A673 (cell line): ENCODE data around the gene C20orf202. TPM values are rescaled to one million over a fixed set of nuclear protein-coding genes. Genes with fewer than 3 reads are reported as not detected.
A peak's percentile ranks its signal among the peaks of the same experiment; 100 is the strongest.

ENCODE experiments used
- BruUV-seq: library from RNA; stranded (reverse); fragments of 400-500 nt; replicated peaks from 2 replicates; lab custom pipeline; 2021; lab: Mats Ljungman, UMichigan
- CTCF ChIA-PET: fragments of 300-600 bp; sonication (Branson Sonifier 250); formaldehyde crosslinking; loops from one replicate; lab custom pipeline; 2022; ENCODE audit warnings: antibody characterized with exemption; lab: Charles Lee
- POLR2A ChIA-PET: fragments of 300-600 bp; sonication (Branson Sonifier 250); formaldehyde crosslinking; loops from one replicate; lab custom pipeline; 2022; ENCODE audit warnings: antibody characterized with exemption; ENCODE audit not compliant: low non-redundant PET; lab: Charles Lee
- DNase-seq: peaks from one replicate; pipeline ENCODE4 v3.0.0-alpha.2; 2015; ENCODE audit warnings: low spot score
- H3K27ac ChIP-seq: fragments of 200-600 bp; sonication (generic); 2 replicates; pipeline ENCODE4 v1.5.1; 2016; ENCODE audit warnings: mixed run types, low read depth, mild to moderate bottlenecking, mixed read lengths, antibody characterized with exemption, low read length; ENCODE audit not compliant: poor library complexity, severe bottlenecking
- H3K27me3 ChIP-seq: fragments of 200-600 bp; sonication (generic); replicated peaks from 2 replicates; pipeline ENCODE4 v1.6.1; 2017; ENCODE audit warnings: mixed run types, low read depth, mild to moderate bottlenecking, mixed read lengths, antibody characterized with exemption, low read length; ENCODE audit not compliant: insufficient read depth, poor library complexity
- H3K36me3 ChIP-seq: fragments of 200-600 bp; sonication (generic); 2 replicates; pipeline ENCODE4 v1.6.1; 2016; ENCODE audit warnings: mixed run types, mild to moderate bottlenecking, mixed read lengths, antibody characterized with exemption, low read length; ENCODE audit not compliant: insufficient read depth, poor library complexity, severe bottlenecking
- H3K4me1 ChIP-seq: fragments of 200-600 bp; sonication (generic); 2 replicates; pipeline ENCODE4 v1.6.1; 2017; ENCODE audit warnings: mixed run types, mild to moderate bottlenecking, mixed read lengths, antibody characterized with exemption, low read length; ENCODE audit not compliant: insufficient read depth, poor library complexity, severe bottlenecking
- H3K4me3 ChIP-seq: fragments of 200-600 bp; sonication (generic); 2 replicates; pipeline ENCODE4 v1.5.1; 2016; ENCODE audit warnings: low read depth, mixed run types, mild to moderate bottlenecking, mixed read lengths, low read length; ENCODE audit not compliant: poor library complexity, severe bottlenecking
- H3K9me3 ChIP-seq: fragments of 200-600 bp; sonication (generic); 2 replicates; pipeline ENCODE4 v1.6.1; 2016; ENCODE audit warnings: mixed run types, low read depth, mild to moderate bottlenecking, mixed read lengths, antibody characterized with exemption, low read length; ENCODE audit not compliant: poor library complexity, severe bottlenecking
- EZH2 ChIP-seq: fragments of 200-600 bp; sonication (generic); IDR thresholded peaks from 2 replicates; pipeline ENCODE4 v1.6.1; 2017; ENCODE audit warnings: borderline replicate concordance, low read depth, mild to moderate bottlenecking, mixed read lengths, antibody characterized with exemption, low read length; ENCODE audit not compliant: poor library complexity, severe bottlenecking
- intact Hi-C: fragments of 100-400 bp; cut with micrococcal nuclease; formaldehyde crosslinking; loops from one replicate; pipeline ENCODE4 v1.10.0; 2022; ENCODE audit not compliant: unreplicated experiment
- total RNA-seq: library from RNA; stranded (reverse); gene quantifications from 2 replicates; pipeline ENCODE4 v1.2.3, GENCODE V29; 2021
- TF ChIP-seq, protein P1 (sequence below): fragments of 300-800, 200-600 bp; sonication (generic); conservative IDR thresholded peaks from 2 replicates; pipeline ENCODE4 v1.5.1; 2017; ENCODE audit warnings: low read depth, mild to moderate bottlenecking, antibody characterized with exemption, low read length, moderate library complexity, mixed read lengths

Gene C20orf202
- total RNA-seq, 1 experiment from 2014 or later, result not detected

DNA sequence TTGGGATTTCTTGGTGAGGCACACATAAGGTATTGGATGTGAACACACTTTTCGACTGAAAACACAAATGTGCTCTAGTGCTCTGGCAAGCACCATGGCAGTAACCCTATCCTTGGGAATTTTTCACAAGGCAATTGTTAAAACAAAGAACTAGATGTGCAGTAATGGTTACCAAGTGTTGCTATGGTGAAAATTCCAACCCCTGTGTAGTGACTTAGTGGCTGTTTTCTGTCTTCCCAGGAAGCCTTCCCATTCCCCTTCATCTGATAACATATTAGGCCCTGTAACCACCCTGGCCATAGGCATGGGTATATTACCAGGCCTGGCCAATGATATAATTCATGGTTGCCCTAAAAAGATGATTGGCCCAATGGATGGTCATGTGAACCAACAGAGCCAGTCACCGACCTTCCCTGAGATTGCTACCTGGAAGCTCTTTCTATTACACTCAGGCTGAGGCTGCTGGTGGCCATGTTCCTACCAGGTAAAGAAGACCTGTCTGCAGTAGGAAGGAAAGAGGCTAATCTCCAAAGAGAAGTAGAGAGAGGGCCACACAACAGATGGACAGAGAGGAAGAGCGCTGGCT, 4.1 kb downstream of the C20orf202 start:
- BruUV-seq, result no TSS peak
- Histone ChIP-seq H3K4me1 (no peaks in the 10 kb centered on the region), H3K27ac (no peak overlapping the region), H3K9me3 (no peaks in the 10 kb centered on the region), H3K27me3 (no peaks in the 10 kb centered on the region), H3K36me3 (no peaks in the 10 kb centered on the region), H3K4me3 (no peak overlapping the region)
- POLR2A ChIA-PET, result no interaction called here
- intact Hi-C loops, result loop anchor here (10.0 kb wide), 1 partner anchor 233 kb away; no protein-coding TSS in a partner anchor
- CTCF ChIA-PET, result no interaction called here
- no peak for DNase-seq
- TF ChIP-seq, protein P1, sequence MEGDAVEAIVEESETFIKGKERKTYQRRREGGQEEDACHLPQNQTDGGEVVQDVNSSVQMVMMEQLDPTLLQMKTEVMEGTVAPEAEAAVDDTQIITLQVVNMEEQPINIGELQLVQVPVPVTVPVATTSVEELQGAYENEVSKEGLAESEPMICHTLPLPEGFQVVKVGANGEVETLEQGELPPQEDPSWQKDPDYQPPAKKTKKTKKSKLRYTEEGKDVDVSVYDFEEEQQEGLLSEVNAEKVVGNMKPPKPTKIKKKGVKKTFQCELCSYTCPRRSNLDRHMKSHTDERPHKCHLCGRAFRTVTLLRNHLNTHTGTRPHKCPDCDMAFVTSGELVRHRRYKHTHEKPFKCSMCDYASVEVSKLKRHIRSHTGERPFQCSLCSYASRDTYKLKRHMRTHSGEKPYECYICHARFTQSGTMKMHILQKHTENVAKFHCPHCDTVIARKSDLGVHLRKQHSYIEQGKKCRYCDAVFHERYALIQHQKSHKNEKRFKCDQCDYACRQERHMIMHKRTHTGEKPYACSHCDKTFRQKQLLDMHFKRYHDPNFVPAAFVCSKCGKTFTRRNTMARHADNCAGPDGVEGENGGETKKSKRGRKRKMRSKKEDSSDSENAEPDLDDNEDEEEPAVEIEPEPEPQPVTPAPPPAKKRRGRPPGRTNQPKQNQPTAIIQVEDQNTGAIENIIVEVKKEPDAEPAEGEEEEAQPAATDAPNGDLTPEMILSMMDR, result no peak
- no peak for TF ChIP-seq EZH2

DNA sequence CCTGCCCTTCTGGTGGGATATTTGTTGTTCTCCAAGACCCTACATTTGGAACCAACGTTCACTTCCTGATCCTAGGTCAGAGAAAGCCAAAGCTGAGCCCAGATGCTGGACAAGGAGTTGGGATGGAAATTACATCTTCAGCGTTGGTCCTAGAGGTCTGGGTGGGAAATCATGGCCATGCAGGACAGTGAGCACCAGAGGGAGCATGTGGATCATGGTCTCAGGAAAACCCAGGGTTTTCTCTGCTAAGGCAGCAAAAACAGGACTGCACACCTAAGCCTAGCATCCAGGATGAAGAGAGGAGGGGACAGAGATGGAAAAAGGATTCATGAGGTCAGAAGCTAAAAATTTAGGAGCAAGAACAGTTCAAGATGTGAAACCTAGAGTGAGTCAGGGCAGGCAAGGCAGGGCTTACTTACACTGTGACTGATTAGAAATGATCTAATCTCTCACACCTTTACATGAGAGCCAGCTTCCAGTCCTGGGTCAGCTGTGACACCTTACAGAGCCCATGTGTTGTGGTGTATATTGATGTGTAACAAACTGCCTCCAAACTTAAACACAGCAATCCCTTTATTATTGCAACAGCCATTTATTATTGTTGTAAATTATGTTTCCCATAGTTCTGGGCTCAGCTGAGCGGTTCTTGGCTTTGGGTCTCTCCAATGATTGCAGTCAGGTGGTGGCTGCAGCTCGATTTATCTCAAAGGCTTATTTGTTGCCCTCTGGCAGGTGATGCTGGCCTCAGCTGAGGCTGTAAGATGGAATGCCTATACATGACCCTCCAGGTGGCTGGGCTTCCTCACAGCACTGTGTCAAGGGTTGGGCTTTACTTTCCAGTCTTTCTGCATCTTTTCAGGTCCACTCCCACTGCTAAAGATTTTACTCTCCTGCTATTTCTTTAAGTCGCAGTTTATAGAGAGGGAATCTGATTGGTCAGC, 6.5 kb downstream of the C20orf202 start:
- H3K27me3 ChIP-seq, result no peaks in the 10 kb centered on the region
- H3K36me3 ChIP-seq, result no peaks in the 10 kb centered on the region
- CTCF ChIA-PET, result no interaction called here
- no TSS peak for BruUV-seq
- TF ChIP-seq, protein P1, result 0 out of 2 replicates have a peak, but pooled peaks have one; percentile 12
- TF ChIP-seq EZH2, result no peak
- POLR2A ChIA-PET, result no interaction called here
- no peak for DNase-seq
- no peak overlapping the region for H3K4me3 ChIP-seq
- H3K27ac ChIP-seq, result no peak overlapping the region
- no peaks in the 10 kb centered on the region for H3K9me3 ChIP-seq
- intact Hi-C loops, result loop anchor here (5.0 to 10.0 kb wide), 3 partner anchors 102 to 392 kb away; no protein-coding TSS in a partner anchor
- no peaks in the 10 kb centered on the region for H3K4me1 ChIP-seq

DNA sequence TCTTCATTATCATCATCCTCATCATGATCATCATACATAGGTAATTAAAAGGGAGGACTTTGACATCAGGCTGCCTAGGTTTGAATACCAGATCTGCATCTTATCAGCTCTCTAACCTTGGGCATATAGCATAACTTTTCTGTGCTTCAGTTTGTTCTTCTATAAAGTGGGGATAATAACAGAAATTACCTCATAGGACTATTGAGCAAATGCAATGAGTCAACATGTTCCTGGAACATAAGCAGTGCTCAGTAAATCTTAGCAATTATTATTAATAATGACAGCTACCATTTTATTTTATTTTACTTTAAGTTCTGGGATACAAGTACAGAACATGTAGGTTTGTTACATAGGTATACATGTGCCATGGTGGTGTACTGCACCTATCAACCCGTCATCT, 7.2 kb downstream of the C20orf202 start:
- Histone ChIP-seq H3K36me3 (no peaks in the 10 kb centered on the region), H3K27me3 (no peaks in the 10 kb centered on the region), H3K9me3 (no peaks in the 10 kb centered on the region), H3K27ac (no peak overlapping the region), H3K4me1 (peaks cover 2% of the 10 kb centered on the region), H3K4me3 (no peak overlapping the region)
- intact Hi-C loops, result loop anchor here (5.0 kb wide), 2 partner anchors 103 to 393 kb away; no protein-coding TSS in a partner anchor
- TF ChIP-seq EZH2, result no peak
- TF ChIP-seq, protein P1, result no peak
- POLR2A ChIA-PET, result no interaction called here
- BruUV-seq, result no TSS peak
- DNase-seq, result no peak
- CTCF ChIA-PET, result no interaction called here
